ENCODE data around the gene AIG1.

GRCh38 chr6:143339223-143339622 is 278.5 kb downstream of the AIG1 start:
- no peak for TF ChIP-seq CTCF (IDR thresholded peaks at IDR 0.05)
- no peak for TF ChIP-seq POLR2A (IDR thresholded peaks at IDR 0.05)

Measured in body of pancreas (tissue), 4 donors.